Gastrocnemius medialis (tissue), 4 donors: ENCODE results near the gene MYL3.

Source experiments
- CTCF ChIP-seq, 5 experiments: fragments of 450-650 bp in 3 of 5; fragments of 200-600 bp in 2 of 5; sonication (generic) in 2 of 5; IDR thresholded peaks in 4 of 5; conservative IDR thresholded peaks in 1 of 5; 1 replicate in 4 of 5; 2 replicates in 1 of 5; pipeline ENCODE4 v1.5.1; 2016 to 2019; ENCODE audit warnings: antibody characterized with exemption in 5 of 5, mild to moderate bottlenecking in 3 of 5, moderate library complexity in 3 of 5
- POLR2A ChIP-seq, 2 donors: fragments of 450-650 bp; IDR thresholded peaks; one replicate each; pipeline ENCODE4 v1.6.1; 2017; ENCODE audit warnings: antibody characterized with exemption in 2 of 2, mild to moderate bottlenecking in 2 of 2, moderate library complexity in 2 of 2

GRCh38 chr3:46811615-46812236 is 51.5 kb downstream of the MYL3 start:
- no peak for TF ChIP-seq POLR2A (IDR thresholded peaks at IDR 0.05)
- no peak for TF ChIP-seq CTCF (IDR thresholded peaks at IDR 0.05 in 4 of 5, conservative IDR thresholded peaks at IDR 0.05 in 1 of 5)
